Large intestine (tissue), 3 donors: ENCODE data around the gene SEL1L2. TPM values are rescaled to one million over a fixed set of nuclear protein-coding genes. Genes with fewer than 3 reads are reported as not detected.

Experiments
- DNase-seq, 2 donors: peaks; one replicate each; pipeline versions ENCODE4 v3.0.0 to v3.0.0-alpha.2; 2013
- H3K27ac ChIP-seq: one replicate; pipeline ENCODE4 v1.5.1; 2013; ENCODE audit warnings: low read length
- H3K27me3 ChIP-seq: 2 replicates; pipeline ENCODE4 v1.6.1; 2013; ENCODE audit warnings: low read length; ENCODE audit not compliant: control insufficient read depth, insufficient read depth
- H3K36me3 ChIP-seq: 2 replicates; pipeline ENCODE4 v1.6.1; 2013; ENCODE audit warnings: low read length; ENCODE audit not compliant: control insufficient read depth, insufficient read depth
- H3K4me1 ChIP-seq: one replicate; pipeline ENCODE4 v1.6.1; 2013; ENCODE audit warnings: low read length; ENCODE audit not compliant: control insufficient read depth, insufficient read depth
- H3K4me3 ChIP-seq: one replicate; pipeline ENCODE4 v1.5.1; 2013; ENCODE audit warnings: low read length
- H3K9me3 ChIP-seq: one replicate; pipeline ENCODE4 v1.6.1; 2013; ENCODE audit warnings: mild to moderate bottlenecking, low read depth, low read length, moderate library complexity; ENCODE audit not compliant: control insufficient read depth
- WGBS: methylation state at CpG from one replicate; pipeline ENCODE4 v1.1.5; 2013; ENCODE audit warnings: low lambda C conversion rate; ENCODE audit not compliant: insufficient coverage; 5-methylcytosine and 5-hydroxymethylcytosine counted together
- polyA plus RNA-seq: library from polyadenylated mRNA; unstranded; fragments of 120-200 nt; gene quantifications from one replicate; pipeline ENCODE4 v1.2.1, GENCODE V29; 2013

SEL1L2 gene
- polyA plus RNA-seq, 1 donor = not detected

DNA sequence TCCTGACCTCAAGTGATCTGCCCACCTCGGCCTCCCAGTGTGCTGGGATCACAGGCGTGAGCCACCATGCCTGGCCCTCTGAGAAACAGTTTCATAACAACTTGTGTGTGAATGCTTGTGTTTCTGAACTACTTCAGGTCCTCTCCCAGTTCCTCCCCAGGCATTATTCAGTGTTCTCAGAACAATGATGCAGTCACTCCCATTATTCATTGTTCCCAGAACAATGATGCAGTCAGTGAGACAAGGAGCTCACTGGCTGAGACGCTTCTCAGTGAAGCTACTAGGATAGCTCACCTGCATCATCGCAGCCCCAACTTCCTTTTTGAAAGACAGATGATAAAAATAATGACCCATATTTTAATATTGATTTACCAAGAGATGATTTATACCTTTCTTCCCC, 134.1 kb downstream of the SEL1L2 start:
- H3K27ac ChIP-seq = no peak overlapping the region
- no peaks in the 10 kb centered on the region for H3K4me1 ChIP-seq
- no peaks in the 10 kb centered on the region for H3K36me3 ChIP-seq
- DNase-seq = no peak
- no CpG with 5 or more reads among the region's 4 CpGs for WGBS
- H3K9me3 ChIP-seq = no peaks in the 10 kb centered on the region
- no peaks in the 10 kb centered on the region for H3K27me3 ChIP-seq
- H3K4me3 ChIP-seq = no peak overlapping the region

DNA sequence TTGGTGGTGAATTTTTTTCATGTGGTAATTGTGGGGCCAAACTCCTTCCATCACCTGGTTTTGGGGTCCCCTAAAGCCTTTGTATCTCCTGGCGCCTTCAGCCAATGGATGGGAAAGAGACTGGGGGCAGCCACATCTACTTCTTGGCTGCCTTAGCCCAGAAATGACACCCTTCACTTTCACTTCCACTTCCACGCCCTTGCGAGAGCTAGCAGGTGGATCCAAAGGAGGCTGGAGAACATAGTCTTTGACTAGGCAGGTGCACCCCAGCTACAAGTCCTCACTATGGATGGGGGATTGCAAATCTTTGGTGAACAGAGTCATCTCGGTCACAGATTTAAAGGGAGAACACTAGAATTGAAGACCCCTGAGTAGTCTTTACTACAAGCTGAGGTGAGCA, 134.8 kb downstream of the SEL1L2 start:
- no CpG with 5 or more reads among the region's 4 CpGs for WGBS
- Histone ChIP-seq H3K36me3 (no peaks in the 10 kb centered on the region), H3K4me3 (no peak overlapping the region), H3K27ac (no peak overlapping the region), H3K9me3 (no peaks in the 10 kb centered on the region), H3K4me1 (no peaks in the 10 kb centered on the region), H3K27me3 (no peaks in the 10 kb centered on the region)
- DNase-seq = no peak

DNA sequence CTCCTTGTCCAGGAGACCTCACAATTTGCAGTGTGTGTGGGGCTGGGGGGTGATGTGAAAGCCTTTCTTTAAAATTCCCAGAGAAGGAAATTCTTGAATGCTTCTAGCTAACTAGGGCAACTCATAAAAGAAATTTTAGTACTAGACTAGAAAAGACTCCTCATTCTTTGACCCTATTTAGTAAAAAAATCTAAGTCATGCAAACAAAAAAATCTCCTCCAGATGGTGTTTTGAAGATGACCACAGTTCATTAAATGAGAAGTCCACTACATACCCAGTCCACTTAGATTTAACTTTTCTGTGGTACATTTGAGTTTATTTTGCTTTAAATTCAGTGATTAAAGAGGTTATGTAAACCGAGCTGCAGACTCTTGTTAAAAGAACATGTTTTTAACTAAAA, 138.1 kb downstream of the SEL1L2 start:
- Histone ChIP-seq H3K27me3 (no peaks in the 10 kb centered on the region), H3K27ac (no peak overlapping the region), H3K4me1 (no peaks in the 10 kb centered on the region), H3K36me3 (no peaks in the 10 kb centered on the region), H3K4me3 (no peak overlapping the region), H3K9me3 (no peaks in the 10 kb centered on the region)
- WGBS = 78% methylated on average over 1 of the region's 1 CpG
- no peak for DNase-seq

DNA sequence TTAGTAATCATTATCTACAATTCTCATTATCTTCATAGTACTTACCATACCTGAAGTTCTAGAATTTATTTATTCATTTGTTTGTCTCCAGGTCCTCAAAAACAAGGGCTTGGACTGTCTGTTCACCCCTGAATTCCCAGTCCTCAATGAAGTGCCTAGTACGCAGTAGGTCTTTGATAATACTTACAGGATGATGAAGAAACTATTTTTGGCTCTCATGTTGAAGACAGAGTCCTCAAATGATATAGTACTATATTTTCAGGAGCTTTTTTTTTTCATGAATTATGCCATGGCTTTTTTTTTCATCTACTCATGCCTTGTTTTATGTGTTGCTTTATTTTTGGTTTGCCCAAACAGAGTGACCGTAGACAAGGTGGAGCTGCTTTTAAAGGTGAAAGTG, 139.1 kb downstream of the SEL1L2 start:
- H3K27ac ChIP-seq = no peak overlapping the region
- no peaks in the 10 kb centered on the region for H3K9me3 ChIP-seq
- no peaks in the 10 kb centered on the region for H3K36me3 ChIP-seq
- no peak overlapping the region for H3K4me3 ChIP-seq
- DNase-seq = no peak
- no peaks in the 10 kb centered on the region for H3K4me1 ChIP-seq
- WGBS = no CpG with 5 or more reads among the region's 2 CpGs
- no peaks in the 10 kb centered on the region for H3K27me3 ChIP-seq

DNA sequence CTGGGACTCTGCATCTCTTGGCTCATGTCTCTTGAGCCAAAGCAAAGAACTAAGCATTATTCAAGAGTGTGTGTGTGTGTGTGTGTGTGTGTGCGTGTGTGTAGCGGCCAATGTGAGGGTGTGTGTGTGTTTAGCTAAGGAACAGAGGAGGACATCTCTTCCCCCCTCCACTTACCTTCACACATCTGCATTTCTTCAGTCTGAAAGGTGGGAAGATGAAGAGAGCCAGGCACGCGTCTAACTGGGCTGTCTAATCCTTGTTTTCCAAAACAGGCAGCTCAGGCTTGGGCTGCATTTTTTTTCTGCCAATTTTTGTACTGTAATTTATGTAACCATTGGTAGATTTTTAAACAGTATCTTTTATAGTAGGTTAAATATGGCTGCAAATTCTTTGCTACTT, 146.1 kb downstream of the SEL1L2 start:
- DNase-seq = no peak
- no peaks in the 10 kb centered on the region for H3K36me3 ChIP-seq
- WGBS = no CpG with 5 or more reads among the region's 4 CpGs
- no peak overlapping the region for H3K4me3 ChIP-seq
- H3K27ac ChIP-seq = no peak overlapping the region
- H3K9me3 ChIP-seq = no peaks in the 10 kb centered on the region
- H3K4me1 ChIP-seq = no peaks in the 10 kb centered on the region
- no peaks in the 10 kb centered on the region for H3K27me3 ChIP-seq

DNA sequence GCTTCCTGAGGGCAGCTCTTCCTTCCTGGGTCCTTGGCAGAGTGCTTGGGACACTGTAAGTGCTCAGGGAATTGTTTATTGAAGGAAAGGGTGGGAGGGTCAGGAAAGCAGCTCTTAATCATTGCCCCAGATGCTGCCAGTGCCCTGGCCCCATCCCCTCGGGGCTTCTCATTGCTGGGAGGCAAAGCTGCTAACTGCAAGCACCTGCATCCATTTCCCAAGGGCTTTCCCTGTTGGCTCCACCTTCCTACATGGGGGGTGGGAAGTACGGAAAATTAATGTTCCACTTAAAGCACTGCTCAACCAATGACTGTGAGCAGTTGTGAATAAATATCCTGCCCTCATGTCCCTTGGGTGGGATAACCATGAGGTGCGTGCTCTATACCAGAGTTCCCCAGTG, 149.2 kb downstream of the SEL1L2 start:
- DNase-seq = no peak
- Histone ChIP-seq H3K4me1 (no peaks in the 10 kb centered on the region), H3K4me3 (no peak overlapping the region), H3K9me3 (no peaks in the 10 kb centered on the region), H3K36me3 (no peaks in the 10 kb centered on the region), H3K27ac (no peak overlapping the region), H3K27me3 (no peaks in the 10 kb centered on the region)
- WGBS = no CpG with 5 or more reads among the region's 3 CpGs

DNA sequence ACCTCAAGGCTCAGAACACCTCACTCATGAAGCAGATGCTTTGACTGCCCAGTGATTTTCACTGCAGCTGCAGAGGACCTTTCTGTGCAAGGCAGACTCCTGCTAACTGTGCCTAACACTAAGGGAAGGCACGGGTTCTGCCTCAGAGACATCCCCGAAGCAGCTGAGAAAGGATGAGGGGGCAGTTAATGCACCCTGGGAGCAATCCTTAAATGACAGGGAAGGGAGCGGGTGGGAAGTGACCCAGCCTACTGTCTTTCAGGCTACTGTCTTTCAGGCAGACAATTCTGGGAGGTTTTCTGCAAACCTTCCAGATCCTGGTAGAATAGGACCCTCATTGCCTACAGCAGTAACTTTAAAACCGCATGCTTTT, 150.3 kb downstream of the SEL1L2 start:
- no peaks in the 10 kb centered on the region for H3K27me3 ChIP-seq
- no peak overlapping the region for H3K27ac ChIP-seq
- no peaks in the 10 kb centered on the region for H3K9me3 ChIP-seq
- H3K36me3 ChIP-seq = no peaks in the 10 kb centered on the region
- WGBS = 100% methylated on average over 1 of the region's 4 CpGs
- no peak for DNase-seq
- no peak overlapping the region for H3K4me3 ChIP-seq
- H3K4me1 ChIP-seq = no peaks in the 10 kb centered on the region

DNA sequence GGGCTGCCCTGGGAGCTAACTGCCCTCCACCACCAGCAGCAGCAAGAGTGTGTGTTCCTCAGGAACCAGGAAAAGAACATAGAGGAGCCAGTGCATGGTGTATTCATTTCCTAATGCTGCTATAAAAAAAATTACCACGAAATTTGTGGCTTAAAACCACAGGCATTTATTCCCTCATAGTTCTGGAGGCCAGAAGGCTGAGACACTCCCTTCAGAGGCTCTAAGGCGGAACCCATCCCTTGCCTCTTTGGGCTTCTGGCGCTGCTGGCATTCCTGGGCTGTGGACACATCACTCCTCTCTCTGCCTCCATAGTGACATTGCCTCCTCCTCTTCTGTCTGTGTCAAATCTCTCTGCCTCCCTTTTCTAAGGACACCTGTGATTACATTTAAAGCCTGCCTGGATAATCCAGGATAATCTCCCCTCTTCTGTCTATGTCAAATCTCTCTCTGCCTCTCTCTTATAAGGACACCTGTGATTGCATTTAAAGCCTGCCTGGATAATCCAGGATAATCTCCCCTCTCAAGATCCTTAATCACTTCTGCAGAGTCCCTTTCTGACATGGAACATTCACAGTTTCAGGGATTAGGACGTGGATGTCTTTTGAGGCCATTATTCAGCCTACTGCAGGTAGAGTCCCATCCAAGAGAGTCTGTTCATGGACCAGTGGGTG, 150.9 kb downstream of the SEL1L2 start:
- no peaks in the 10 kb centered on the region for H3K4me1 ChIP-seq
- H3K27ac ChIP-seq = no peak overlapping the region
- no peaks in the 10 kb centered on the region for H3K36me3 ChIP-seq
- no peak for DNase-seq
- no peaks in the 10 kb centered on the region for H3K9me3 ChIP-seq
- no peaks in the 10 kb centered on the region for H3K27me3 ChIP-seq
- no peak overlapping the region for H3K4me3 ChIP-seq
- 67% methylated on average over 1 of the region's 4 CpGs for WGBS

DNA sequence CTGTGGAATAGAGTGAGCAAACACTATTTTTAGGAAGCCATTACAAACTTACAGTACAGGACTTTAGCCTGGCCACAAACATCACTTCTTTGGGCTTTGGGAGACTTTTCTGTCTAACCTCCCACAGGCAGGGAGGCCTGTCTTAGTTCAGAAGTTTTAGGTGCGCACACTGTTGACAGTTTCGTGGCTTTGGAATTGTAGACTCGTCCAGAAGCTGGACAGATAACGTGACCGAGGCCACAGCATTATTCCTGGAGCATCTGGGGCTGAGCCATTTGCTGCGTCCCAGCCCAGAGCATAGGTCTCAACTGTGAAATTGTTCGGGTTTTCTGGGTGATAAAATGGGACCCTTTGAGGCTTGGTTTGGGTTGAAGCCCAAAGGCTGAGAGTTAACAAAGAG, 151.8 kb downstream of the SEL1L2 start:
- no CpG with 5 or more reads among the region's 7 CpGs for WGBS
- Histone ChIP-seq H3K4me1 (no peaks in the 10 kb centered on the region), H3K4me3 (no peak overlapping the region), H3K36me3 (no peaks in the 10 kb centered on the region), H3K9me3 (no peaks in the 10 kb centered on the region), H3K27ac (no peak overlapping the region), H3K27me3 (no peaks in the 10 kb centered on the region)
- no peak for DNase-seq

DNA sequence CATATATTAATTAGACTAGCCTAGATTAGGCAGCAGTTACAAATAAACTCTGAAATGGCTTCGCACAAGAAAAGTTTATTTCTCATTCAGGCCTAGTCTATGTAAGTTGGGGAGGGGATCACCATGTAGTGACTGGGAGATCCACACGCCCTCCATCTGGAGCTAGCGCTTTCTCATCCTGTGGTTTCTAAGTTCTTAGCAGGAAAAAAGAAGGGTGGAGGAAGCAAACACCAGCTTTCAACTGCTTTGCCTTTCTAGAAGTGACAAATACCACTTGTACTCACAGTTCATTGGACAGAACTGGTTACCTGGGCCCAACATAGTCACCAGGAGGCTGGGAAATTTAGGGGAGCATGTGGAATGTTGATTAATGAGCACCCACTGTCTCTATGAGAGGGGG, 158.9 kb downstream of the SEL1L2 start:
- no CpG with 5 or more reads among the region's 3 CpGs for WGBS
- H3K27me3 ChIP-seq = no peaks in the 10 kb centered on the region
- H3K27ac ChIP-seq = no peak overlapping the region
- no peaks in the 10 kb centered on the region for H3K9me3 ChIP-seq
- no peak for DNase-seq
- no peaks in the 10 kb centered on the region for H3K36me3 ChIP-seq
- H3K4me3 ChIP-seq = no peak overlapping the region
- no peaks in the 10 kb centered on the region for H3K4me1 ChIP-seq

DNA sequence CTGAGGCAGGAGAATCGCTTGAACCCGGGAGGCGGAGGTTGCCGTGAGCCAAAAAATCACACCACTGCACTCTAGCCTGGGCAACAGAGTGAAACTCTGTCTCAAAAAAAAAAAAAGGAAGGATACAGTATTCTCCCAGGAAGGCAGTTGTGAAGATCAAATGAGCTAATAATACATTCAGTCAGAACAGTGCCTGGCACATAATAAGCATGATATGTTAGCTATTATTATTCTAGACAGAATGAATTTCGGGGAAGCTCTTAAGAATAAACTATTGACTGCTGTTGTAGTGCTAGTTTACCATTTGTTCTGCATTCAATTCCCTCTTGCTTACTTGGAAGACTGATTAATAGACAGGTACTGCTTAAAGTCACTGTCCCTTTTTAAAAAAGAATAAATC, 164.9 kb downstream of the SEL1L2 start:
- DNase-seq = no peak
- no CpG with 5 or more reads among the region's 5 CpGs for WGBS
- no peaks in the 10 kb centered on the region for H3K4me1 ChIP-seq
- H3K4me3 ChIP-seq = no peak overlapping the region
- no peaks in the 10 kb centered on the region for H3K9me3 ChIP-seq
- H3K27ac ChIP-seq = no peak overlapping the region
- no peaks in the 10 kb centered on the region for H3K27me3 ChIP-seq
- no peaks in the 10 kb centered on the region for H3K36me3 ChIP-seq
